HG03108 (cell line): ENCODE measurements around the gene SLC38A4.

Source experiments
- ATAC-seq: cut with Tn5 transposase; IDR thresholded peaks from one replicate; pipeline ENCODE4 v1.9.1; 2021; ENCODE audit warnings: moderate library complexity; ENCODE audit not compliant: unreplicated experiment

The SLC38A4 gene

GRCh38 chr12:46818642-46819041 is 7.2 kb downstream of the SLC38A4 start:
- ATAC-seq = no peak

GRCh38 chr12:46815809-46816208 is 10.0 kb downstream of the SLC38A4 start:
- no peak for ATAC-seq

GRCh38 chr12:46814143-46814542 is 11.7 kb downstream of the SLC38A4 start:
- ATAC-seq = no peak

- ATAC-seq = no peak
These were observed 14.6 kb downstream of the SLC38A4 start for GRCh38 chr12:46811185-46811584.

- no peak for ATAC-seq
These were observed 16.7 kb downstream of the SLC38A4 start for GRCh38 chr12:46808955-46809697.

- no peak for ATAC-seq
These were observed 17.5 kb downstream of the SLC38A4 start for GRCh38 chr12:46808317-46808716.

- ATAC-seq = no peak
These were observed 21.7 kb downstream of the SLC38A4 start for GRCh38 chr12:46804054-46804453.

GRCh38 chr12:46803517-46803916 is 22.3 kb downstream of the SLC38A4 start:
- no peak for ATAC-seq

GRCh38 chr12:46801293-46801692 is 24.5 kb downstream of the SLC38A4 start:
- ATAC-seq = no peak

GRCh38 chr12:46800160-46800559 is 25.6 kb downstream of the SLC38A4 start:
- no peak for ATAC-seq

GRCh38 chr12:46798648-46799047 is 27.1 kb downstream of the SLC38A4 start:
- ATAC-seq = no peak

GRCh38 chr12:46798056-46798455 is 27.7 kb downstream of the SLC38A4 start:
- no peak for ATAC-seq

GRCh38 chr12:46795988-46796387 is 29.8 kb downstream of the SLC38A4 start:
- ATAC-seq = no peak

GRCh38 chr12:46794593-46795190 is 31.1 kb downstream of the SLC38A4 start:
- ATAC-seq = no peak

- ATAC-seq = no peak
These were observed 32.9 kb downstream of the SLC38A4 start for GRCh38 chr12:46792925-46793324.

GRCh38 chr12:46790066-46790465 is 35.7 kb downstream of the SLC38A4 start:
- ATAC-seq = no peak

- no peak for ATAC-seq
These were observed 37.5 kb downstream of the SLC38A4 start for GRCh38 chr12:46788072-46788887.

- ATAC-seq = no peak
These were observed 38.2 kb downstream of the SLC38A4 start for GRCh38 chr12:46787496-46788055.

GRCh38 chr12:46786774-46787173 is 39.0 kb downstream of the SLC38A4 start:
- ATAC-seq = no peak

- no peak for ATAC-seq
These were observed 40.4 kb downstream of the SLC38A4 start for GRCh38 chr12:46785382-46785781.

- no peak for ATAC-seq
These were observed 41.9 kb downstream of the SLC38A4 start for GRCh38 chr12:46783871-46784270.

- no peak for ATAC-seq
These were observed 45.9 kb downstream of the SLC38A4 start for GRCh38 chr12:46779879-46780278.
